EL (cell line): Measurements from ENCODE around the gene CDKN2AIPNL.
"Not testable (repeated sequence)": the region's sequence is repeated elsewhere in the genome, so short reads cannot be mapped to it uniquely, and the experiment has no call there.

Source experiments
- DNase-seq: peaks from one replicate; pipeline ENCODE4 v3.0.0-alpha.2; 2016

The CDKN2AIPNL gene

DNA sequence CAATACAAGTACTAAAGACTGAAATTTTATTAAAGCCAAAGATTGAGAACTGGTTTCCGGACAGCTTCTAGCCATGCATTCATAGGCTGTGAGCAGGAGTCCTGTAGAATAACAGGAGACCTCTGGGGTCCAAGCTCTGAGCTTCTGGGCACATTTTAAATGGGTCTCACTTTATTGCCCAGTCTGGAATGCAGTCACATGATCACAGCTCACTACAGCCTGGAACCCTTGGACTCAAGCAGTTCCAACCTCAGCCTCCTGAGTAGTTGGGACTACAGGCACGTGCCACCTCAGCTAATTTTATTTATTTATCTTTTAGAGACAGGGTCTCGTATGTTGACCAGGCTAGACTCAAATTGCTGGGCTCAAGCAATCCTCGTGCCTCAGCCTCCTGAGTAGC, 15.4 kb downstream of the CDKN2AIPNL start:
- DNase-seq: no peak

DNA sequence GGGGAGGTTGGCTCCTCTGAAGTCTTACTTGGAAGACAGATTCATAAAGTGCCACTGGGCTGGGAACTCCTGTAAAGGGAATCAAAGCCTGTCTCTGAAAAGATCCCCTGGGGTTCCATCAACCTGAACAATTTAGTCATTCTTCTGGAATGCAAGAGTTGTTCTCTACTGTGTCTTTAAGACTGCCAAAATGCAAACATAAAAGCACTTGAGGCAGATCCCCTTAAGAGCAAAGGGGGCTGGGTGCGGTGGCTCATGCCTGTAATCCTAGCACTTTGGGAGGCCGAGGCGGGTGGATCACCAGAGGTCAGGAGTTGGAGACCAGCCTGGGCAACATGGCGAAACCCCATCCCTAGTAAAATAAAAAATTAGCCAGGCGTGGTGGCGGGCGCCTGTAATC, 16.7 kb downstream of the CDKN2AIPNL start:
- DNase-seq: peak; percentile 24

DNA sequence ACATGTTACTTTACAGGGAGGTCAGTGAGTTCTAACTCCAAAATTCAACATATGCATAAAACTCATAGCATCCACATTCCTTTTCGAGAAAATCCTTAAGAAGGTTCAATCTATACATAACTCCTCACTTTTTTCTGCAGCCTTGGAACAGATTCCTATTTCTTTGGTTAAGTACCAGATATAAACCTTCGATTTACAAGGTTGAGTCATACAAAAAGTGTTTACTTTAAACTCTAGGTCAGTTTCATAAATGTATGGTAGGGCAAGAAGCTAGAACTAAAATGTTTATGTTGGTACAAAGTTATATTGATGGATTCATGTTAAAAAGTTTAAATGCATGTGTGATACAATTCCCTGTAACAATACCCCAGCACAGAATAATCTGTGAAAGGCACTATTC, 19.4 kb downstream of the CDKN2AIPNL start:
- no peak for DNase-seq

DNA sequence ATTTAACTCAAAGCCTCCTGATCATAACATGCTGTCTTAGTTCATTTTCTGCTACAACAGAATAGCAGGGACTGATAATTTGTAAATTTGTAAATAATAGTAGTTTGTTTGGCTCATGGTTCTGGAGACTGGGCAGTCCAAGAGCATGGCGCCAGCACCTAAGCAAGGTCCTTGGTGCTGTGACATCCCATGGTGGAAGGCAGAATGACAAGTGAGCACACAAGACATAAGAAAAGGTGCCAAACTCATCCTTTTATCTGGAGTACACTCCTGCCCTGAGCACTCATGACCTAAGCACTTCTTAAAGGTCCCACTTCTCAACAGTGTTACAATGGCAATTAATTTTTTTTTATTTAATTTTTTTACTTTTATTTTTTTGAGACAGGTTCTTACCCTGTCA, 24.2 kb downstream of the CDKN2AIPNL start:
- no peak for DNase-seq

DNA sequence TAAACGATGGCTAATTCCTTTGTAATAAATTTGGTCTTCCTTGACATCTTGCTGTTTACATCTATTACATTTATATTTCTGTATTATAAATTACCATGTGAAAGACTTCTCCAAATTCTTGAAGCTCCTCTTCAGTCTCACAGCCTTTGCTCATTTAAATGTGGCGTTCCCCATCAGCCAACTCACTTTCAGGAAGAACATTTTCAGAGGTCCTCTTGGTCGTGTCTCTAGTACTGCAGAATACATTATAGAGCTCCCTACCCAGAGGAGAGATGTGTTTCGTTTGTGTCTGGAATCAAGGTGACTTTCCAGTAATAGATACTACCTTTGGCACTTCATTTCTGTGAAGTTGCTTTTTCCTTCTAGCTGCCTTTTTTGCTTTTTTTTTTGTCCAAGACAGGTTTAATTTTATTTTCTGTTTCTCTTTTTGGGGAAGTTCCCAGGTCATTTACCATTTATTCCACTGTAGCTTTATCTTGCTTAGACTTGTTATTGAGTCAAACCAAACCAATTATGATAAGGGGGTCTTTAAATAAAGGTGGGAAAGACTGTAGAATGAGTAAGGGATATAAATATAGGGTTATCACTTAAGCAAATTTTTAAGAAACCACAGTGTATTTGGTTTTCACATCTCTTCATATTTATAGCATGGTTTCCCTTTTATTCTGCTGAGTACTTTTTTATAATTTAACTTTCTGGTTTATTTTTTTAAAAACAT, 27.5 kb downstream of the CDKN2AIPNL start:
- no peak for DNase-seq

DNA sequence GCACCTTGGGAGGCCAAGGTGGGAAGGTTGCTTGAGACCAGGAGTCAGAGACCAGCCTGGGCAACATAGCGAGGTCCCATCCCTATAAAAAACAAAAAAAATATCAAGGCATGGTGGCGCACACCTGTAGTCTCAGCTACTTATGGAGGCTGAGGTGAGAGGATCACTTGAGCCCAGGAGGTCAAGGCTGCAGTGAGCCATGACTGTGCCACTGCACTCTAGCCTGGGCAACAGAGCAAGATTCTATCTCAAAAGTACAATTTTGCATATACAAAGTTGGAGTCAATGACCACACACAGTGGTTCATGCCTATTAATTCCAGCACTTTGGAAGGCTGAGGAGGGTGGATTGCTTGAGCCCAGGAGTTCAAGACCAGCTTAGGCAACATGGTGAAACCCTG, 29.5 kb downstream of the CDKN2AIPNL start:
- DNase-seq: not testable (repeated sequence)

DNA sequence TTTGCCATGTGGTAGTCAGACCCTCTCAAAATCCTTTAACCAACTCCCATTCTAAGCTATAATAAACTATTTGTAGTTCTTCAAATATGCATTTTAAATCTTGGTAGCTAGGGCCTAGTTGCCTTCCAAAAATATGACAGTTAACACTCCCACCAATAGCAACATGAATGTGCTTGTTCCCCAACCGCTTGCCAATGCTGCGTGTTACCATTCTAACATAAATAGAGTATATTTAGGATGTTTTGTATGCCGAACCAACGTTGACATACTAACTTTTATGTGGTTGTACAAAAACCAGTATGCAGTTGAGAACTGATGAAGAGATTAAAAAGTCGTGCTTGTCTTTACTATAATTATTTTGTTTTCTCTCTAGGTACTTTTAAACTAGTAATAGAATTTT, 31.3 kb downstream of the CDKN2AIPNL start:
- no peak for DNase-seq

DNA sequence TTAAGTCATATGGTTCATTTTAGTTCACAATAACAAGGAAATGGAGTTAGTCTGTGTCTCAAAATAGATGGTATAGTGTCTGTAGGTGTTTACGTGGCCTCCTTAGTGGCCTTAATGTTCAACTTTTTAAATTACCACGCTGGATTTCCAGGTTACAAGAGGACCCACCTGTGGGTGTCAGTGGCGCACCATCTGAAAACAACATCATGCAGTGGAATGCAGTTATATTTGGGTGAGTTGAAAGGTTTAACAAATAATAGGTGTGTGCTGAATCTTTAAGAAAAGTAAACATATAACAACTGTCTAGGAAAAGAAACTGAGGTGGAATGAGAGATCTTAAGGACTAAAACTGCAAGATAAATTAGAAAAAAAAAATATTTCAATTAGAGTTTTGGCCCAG, 37.4 kb downstream of the CDKN2AIPNL start:
- DNase-seq: no peak

DNA sequence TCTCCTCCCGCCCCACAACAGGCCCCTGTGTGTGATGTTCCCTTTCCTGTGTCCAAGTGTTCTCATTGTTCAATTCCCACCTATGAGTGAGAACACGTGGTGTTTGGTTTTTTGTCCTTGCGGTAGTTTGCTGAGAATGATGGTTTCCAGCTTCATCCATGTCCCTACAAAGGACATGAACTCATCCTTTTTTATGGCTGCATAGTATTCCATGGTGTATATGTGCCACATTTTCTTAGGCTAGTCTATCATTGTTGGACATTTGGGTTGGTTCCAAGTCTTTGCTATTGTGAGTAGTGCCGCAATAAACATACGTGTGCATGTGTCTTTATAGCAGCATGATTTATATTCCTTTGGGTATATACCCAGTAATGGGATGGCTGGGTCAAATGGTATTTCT, 38.0 kb downstream of the CDKN2AIPNL start:
- DNase-seq: not testable (repeated sequence)

DNA sequence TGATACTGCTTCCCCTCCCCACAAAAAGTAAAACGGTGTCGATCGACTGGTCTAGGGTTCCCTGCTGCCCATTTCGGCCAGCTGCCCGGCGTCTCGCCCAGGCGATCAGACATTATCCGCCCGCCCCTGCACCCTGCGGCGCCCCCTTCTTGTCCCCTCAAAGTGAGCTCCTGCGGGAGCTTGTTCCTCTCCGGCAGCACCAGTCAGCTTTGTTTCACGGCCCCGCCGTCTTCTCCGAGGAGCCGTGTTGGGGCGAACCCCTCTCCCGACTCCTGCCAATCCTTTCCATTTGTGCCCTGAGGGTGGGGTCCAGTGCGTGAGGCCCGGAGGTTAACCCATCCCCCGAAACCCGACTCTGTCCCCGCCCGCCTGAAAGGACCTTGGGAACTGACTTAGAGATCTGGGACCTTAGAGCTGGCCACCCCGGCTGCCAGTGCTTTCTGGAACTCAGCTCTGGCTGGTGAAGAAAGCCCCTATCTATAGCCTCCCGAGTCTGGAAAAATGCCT, 39.8 kb downstream of the CDKN2AIPNL start:
- DNase-seq: peak; percentile 63

DNA sequence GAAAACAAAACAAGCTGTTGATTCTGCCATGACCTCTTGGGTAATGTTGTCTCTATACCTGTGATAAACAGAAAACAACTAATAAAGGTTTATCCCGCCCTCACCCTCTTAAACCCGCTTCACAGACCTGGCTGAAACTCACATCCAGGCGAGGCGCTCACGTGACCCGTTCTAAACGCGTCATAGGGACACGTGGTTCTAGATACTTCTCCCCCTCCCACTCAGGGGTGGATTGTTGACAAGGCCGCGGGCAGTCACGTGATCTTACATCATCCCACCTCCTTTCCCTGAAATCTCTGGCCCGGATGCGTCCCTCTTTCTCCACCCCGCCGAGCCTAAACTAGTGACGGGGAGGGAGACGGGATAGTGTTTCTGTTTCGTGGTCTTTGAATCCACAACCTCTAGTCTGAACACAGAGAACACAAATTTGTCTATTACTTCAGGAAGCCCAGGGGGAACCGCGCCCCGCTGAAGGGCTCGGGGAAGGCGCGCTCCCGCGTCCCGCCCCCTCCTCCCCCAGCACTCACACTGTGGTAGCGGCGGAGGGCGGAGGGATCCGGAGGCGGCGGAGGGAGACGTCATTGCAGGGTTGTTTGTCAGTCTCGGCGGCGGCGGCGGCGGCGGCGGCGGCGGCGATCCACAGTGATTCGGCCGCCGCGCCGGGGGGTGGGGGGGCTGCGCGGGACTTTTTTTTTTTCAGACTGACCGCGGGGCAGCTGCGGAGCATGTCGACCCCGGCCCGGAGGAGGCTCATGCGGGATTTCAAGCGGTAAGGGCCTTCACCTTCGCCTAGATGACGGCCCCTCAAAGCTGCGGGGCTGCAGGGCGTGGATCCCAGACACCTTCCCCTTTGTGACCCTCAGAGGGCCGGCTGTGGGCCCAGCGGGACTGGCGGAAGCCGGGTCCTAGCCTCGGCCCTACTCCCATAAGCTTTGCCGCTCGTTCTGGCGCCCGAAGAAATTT, 40.5 kb downstream of the CDKN2AIPNL start, which contains the start of gene UBE2B:
Gene UBE2B, plus strand, starts transcription at position 699 of the 963 bp plus-strand sequence. Its CDS starts 27 bp downstream, at position 726.
- DNase-seq: peak; percentile 100

DNA sequence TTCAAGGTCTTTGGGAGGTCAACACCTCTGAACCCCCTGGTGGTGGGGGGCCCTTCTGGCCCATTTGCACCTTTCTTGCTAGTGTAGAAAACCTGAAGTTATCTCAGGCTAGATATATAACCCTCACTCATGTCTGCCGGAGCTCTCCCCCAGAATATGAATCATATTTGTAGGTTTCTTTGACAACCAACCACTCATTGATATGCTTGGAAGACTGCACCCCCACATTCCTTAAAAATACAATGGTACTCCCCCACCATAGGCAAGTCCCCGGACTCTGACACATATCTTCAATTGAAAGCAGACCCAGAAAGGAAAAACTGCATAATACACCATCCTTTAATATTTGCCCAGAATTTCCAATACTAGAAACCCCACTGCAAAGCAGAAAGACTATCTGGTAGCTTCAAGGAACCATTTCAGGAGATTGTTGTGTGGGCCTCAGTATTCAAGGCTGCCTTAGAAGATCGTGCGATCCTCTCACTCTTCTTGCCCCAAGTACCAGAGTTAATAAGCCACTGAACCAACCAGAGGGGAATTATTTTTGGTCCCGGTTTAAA, 41.3 kb downstream of the CDKN2AIPNL start:
- no peak for DNase-seq

DNA sequence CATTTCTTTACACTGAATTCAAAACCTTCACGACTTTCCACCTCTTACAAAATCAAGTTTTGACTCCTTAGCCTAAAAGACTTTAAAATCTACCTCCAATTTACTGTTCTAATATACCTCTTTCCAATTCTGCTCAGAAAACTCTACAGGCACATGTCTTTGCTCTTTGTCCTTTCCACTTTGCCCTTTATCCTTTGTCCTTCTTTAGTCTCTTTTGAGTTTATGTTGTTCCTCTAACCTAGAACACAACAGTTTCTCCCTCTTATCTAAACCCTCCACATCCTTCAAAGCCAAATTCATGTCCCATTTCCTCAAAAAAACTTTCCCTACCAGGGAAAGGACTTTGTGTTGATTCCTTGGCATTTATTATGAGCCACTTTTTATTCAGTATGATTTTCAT, 46.1 kb downstream of the CDKN2AIPNL start:
- DNase-seq: no peak

DNA sequence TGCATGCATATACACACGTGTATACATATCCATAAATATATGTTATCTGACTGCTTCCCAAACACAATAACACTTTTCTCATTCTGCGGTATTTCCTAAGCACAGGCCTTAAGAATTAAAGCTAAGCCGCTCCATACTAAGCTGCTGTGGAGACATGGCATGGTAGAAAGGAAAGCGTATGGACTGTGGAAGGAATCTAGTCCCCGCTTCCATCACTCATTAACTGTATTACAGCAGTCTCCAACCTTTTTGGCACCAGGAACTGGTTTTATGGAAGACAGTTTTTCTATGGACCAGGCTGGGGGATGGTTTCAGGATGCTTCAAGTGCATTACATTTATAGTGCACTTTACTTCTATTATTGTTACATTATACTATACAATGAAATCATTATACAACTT, 56.0 kb downstream of the CDKN2AIPNL start:
- DNase-seq: no peak
